ENCODE data around the gene SH3BGRL2.

DNA sequence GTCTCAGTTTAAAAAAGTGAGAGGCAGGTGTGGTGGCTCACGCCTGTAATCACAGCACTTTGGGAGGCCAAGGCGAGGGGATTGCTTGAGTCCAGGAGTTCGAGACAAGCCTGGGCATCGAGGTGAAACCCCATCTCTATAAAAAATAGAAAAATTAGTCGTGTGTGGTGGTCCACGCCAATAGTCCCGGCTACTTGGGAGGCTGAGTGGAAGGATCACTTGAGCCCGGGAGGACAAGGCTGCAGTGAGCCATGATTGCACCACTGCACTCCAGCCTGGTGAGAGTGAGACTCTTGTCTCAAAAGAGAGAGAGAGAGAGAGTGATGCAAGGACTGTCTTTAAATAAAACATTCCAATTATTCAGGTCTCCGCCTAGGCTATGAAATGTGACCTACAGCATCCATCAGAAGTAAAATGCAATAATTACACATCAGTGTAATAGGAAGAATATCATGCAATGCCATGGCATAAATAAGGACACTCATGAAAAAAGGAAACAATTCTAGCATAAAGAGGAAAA, 81.5 kb downstream of the SH3BGRL2 start:
- TF ChIP-seq NFRKB (IDR thresholded peaks at IDR 0.05): no peak
- TF ChIP-seq PKNOX1 (IDR thresholded peaks at IDR 0.05): no peak
- TF ChIP-seq FOXK2 (IDR thresholded peaks at IDR 0.05): no peak
- no peak for TF ChIP-seq ELF4 (IDR thresholded peaks at IDR 0.05)
- no peak for TF ChIP-seq SP1 (IDR thresholded peaks at IDR 0.05)
- no peak for TF ChIP-seq HDGF (IDR thresholded peaks at IDR 0.05; ENCODE audit: borderline replicate concordance)
